CD4-positive, alpha-beta T cell (primary cell): ENCODE data around the gene NUP210. TPM values are rescaled to one million over a fixed set of nuclear protein-coding genes. Genes with fewer than 3 reads are reported as not detected.
"Not testable (repeated sequence)": the region's sequence is repeated elsewhere in the genome, so short reads cannot be mapped to it uniquely, and the experiment has no call there.

ENCODE experiments used
- ATAC-seq: fragments of 200-7000 bp; cut with Tn5 transposase; one replicate; pipeline ENCODE4 v1.10.0; 2022; ENCODE audit warnings: mild to moderate bottlenecking; ENCODE audit not compliant: poor library complexity
- CTCF ChIA-PET: fragments of 350-600 bp; sonication (Branson Sonifier 250); formaldehyde crosslinking; loops from one replicate; lab custom pipeline; 2021; ENCODE audit warnings: antibody characterized with exemption, inconsistent platforms; lab: Charles Lee
- POLR2A ChIA-PET: fragments of 350-600 bp; sonication (Branson Sonifier 250); formaldehyde crosslinking; loops from one replicate; lab custom pipeline; 2021; ENCODE audit warnings: antibody characterized with exemption, inconsistent platforms; lab: Charles Lee
- DNase-seq, 14 experiments: peaks; one replicate each; pipeline ENCODE4 v3.0.0-alpha.2; 2013 to 2020; ENCODE audit warnings: mixed read lengths in 2 of 14
- H3K27ac ChIP-seq, 2 donors: one replicate each; pipeline versions ENCODE4 v1.5.1 to v1.7.0; 2013; ENCODE audit warnings: low read length in 2 of 2, low read depth in 1 of 2, mild to moderate bottlenecking in 1 of 2
- H3K27me3 ChIP-seq, 2 experiments: 1 replicate in 1 of 2; 2 replicates in 1 of 2; pipeline versions ENCODE4 v1.6.1 to v1.7.0; 2013; ENCODE audit warnings: low read length in 2 of 2, control low read depth in 1 of 2, mild to moderate bottlenecking in 1 of 2, moderate library complexity in 1 of 2; ENCODE audit not compliant: insufficient read depth in 2 of 2, control insufficient read depth in 1 of 2
- H3K36me3 ChIP-seq: one replicate; pipeline ENCODE4 v1.6.1; 2013; ENCODE audit warnings: low read length, control low read depth; ENCODE audit not compliant: insufficient read depth
- H3K4me1 ChIP-seq: one replicate; pipeline ENCODE4 v1.6.1; 2013; ENCODE audit warnings: low read length, control low read depth; ENCODE audit not compliant: insufficient read depth
- H3K4me3 ChIP-seq: one replicate; pipeline ENCODE4 v1.5.1; 2013; ENCODE audit warnings: mild to moderate bottlenecking, low read length, moderate library complexity
- H3K9me3 ChIP-seq, 2 experiments: 1 replicate in 1 of 2; 2 replicates in 1 of 2; pipeline versions ENCODE4 v1.6.1 to v1.7.0; 2013; ENCODE audit warnings: low read length in 2 of 2, mild to moderate bottlenecking in 2 of 2, control low read depth in 1 of 2, moderate library complexity in 1 of 2; ENCODE audit not compliant: control insufficient read depth in 1 of 2, insufficient read depth in 1 of 2
- H3K27ac Mint-ChIP-seq: one replicate; pipeline ENCODE4 v1.8.0; 2020; ENCODE audit warnings: mixed read lengths
- H3K27me3 Mint-ChIP-seq: one replicate; pipeline ENCODE4 v1.8.0; 2021; ENCODE audit warnings: mixed read lengths
- H3K36me3 Mint-ChIP-seq: one replicate; pipeline ENCODE4 v1.8.0; 2021; ENCODE audit warnings: low read depth, mixed read lengths
- H3K4me1 Mint-ChIP-seq: one replicate; pipeline ENCODE4 v1.8.0; 2021; ENCODE audit warnings: low read depth, mixed read lengths
- H3K4me3 Mint-ChIP-seq: one replicate; pipeline ENCODE4 v1.8.0; 2020; ENCODE audit warnings: mild to moderate bottlenecking, mixed read lengths
- H3K9me3 Mint-ChIP-seq: one replicate; pipeline ENCODE4 v1.8.0; 2020; ENCODE audit warnings: mixed read lengths
- intact Hi-C, 2 experiments: fragments of 100-400 bp; cut with DNase I in 1 of 2; cut with micrococcal nuclease in 1 of 2; formaldehyde crosslinking; loops; one replicate each; pipeline versions ENCODE4 v1.15.1 to v1.9.0; 2023 to 2025; cut with DNase I, micrococcal nuclease
- total RNA-seq, 174 experiments: library from RNA in 2 of 174; stranded (reverse) in 2 of 174; gene quantifications; one replicate each; pipeline ENCODE4 v1.2.3 and lab custom pipeline; 2021 to 2026
- TF ChIP-seq, protein P1 (sequence below): fragments of 200-600 bp; IDR thresholded peaks from one replicate; pipeline ENCODE4 v1.8.0; 2022; ENCODE audit warnings: antibody characterized with exemption, mild to moderate bottlenecking

NUP210 gene
- total RNA-seq, 2 experiments from 2014 or later: 82.0 to 83.5 TPM

GRCh38 chr3:13433912-13434311 is 13.8 kb upstream of the NUP210 start:
- H3K27me3 ChIP-seq: no peaks in the 10 kb centered on the region
- intact Hi-C loops: no loop called here
- no peak overlapping the region for H3K4me3 ChIP-seq
- TF ChIP-seq, protein P1, sequence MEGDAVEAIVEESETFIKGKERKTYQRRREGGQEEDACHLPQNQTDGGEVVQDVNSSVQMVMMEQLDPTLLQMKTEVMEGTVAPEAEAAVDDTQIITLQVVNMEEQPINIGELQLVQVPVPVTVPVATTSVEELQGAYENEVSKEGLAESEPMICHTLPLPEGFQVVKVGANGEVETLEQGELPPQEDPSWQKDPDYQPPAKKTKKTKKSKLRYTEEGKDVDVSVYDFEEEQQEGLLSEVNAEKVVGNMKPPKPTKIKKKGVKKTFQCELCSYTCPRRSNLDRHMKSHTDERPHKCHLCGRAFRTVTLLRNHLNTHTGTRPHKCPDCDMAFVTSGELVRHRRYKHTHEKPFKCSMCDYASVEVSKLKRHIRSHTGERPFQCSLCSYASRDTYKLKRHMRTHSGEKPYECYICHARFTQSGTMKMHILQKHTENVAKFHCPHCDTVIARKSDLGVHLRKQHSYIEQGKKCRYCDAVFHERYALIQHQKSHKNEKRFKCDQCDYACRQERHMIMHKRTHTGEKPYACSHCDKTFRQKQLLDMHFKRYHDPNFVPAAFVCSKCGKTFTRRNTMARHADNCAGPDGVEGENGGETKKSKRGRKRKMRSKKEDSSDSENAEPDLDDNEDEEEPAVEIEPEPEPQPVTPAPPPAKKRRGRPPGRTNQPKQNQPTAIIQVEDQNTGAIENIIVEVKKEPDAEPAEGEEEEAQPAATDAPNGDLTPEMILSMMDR: no peak
- Mint-ChIP-seq H3K9me3 (no peaks in the 10 kb centered on the region), H3K4me1 (peaks cover 6% of the 10 kb centered on the region), H3K4me3 (no peak overlapping the region), H3K27me3 (no peaks in the 10 kb centered on the region), H3K36me3 (no peaks in the 10 kb centered on the region), H3K27ac (no peak overlapping the region)
- H3K27ac ChIP-seq: no peak overlapping the region
- DNase-seq: no peak
- no peaks in the 10 kb centered on the region for H3K9me3 ChIP-seq
- ChIA-PET CTCF (no interaction called here), POLR2A (no interaction called here)
- peaks cover 8% of the 10 kb centered on the region for H3K4me1 ChIP-seq
- no peak for ATAC-seq
- no peaks in the 10 kb centered on the region for H3K36me3 ChIP-seq

DNA sequence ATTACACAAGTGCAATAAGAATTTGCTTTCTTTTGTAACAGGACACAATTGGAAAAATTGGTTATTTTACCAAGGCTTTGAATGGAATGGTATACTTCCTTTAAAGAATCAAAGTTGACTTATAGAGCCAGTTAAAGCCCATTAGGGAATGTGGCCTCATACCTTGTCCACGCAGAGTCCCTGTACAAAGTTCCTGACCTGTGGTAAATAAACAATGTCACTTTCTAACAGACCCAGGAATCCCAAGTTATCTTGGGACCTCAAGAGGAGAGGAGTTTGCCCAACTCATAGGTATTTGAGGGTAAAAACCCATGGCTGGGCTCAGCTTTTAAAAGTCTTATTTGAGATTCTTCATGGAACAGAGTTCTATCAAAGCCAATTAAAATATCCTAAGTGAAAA is 12.0 kb upstream of the NUP210 start:
- TF ChIP-seq, protein P1: no peak
- Mint-ChIP-seq H3K4me1 (peaks cover 17% of the 10 kb centered on the region), H3K4me3 (no peak overlapping the region), H3K9me3 (no peaks in the 10 kb centered on the region), H3K27ac (no peak overlapping the region), H3K27me3 (no peaks in the 10 kb centered on the region), H3K36me3 (no peaks in the 10 kb centered on the region)
- Histone ChIP-seq H3K4me1 (peaks cover 25% of the 10 kb centered on the region), H3K27me3 (no peaks in the 10 kb centered on the region), H3K9me3 (no peaks in the 10 kb centered on the region), H3K27ac (no peak overlapping the region), H3K4me3 (no peak overlapping the region), H3K36me3 (no peaks in the 10 kb centered on the region)
- DNase-seq (no peak), ATAC-seq (no peak)
- POLR2A ChIA-PET: no interaction called here
- intact Hi-C loops: no loop called here
- CTCF ChIA-PET: no interaction called here

DNA sequence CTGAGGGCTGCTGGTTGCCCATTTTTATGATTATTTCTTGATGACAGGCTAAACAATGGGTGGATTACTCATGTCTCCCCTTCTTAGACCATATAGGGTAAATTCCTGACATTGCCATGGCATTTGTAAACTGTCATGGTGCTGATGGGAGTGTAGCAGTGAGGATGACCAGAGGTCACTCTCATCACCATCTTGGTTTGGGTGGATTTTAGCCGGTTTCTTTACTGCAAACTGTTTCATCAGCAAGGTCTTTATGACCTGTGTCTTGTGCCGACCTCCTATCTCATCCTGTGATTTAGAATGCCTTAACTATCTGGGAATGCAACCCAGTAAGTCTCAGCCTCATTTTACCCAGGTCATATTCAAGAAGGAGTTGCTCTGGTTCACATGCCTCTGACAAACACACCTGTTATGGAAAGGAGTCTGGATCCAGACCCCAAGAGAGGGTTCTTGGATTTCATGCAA is 10.3 kb upstream of the NUP210 start:
- H3K27ac ChIP-seq, intact Hi-C loops, H3K9me3 ChIP-seq, H3K4me3 ChIP-seq, H3K27ac Mint-ChIP-seq, DNase-seq, H3K27me3 Mint-ChIP-seq, H3K36me3 Mint-ChIP-seq, H3K27me3 ChIP-seq, CTCF ChIA-PET, H3K4me3 Mint-ChIP-seq, H3K9me3 Mint-ChIP-seq, H3K36me3 ChIP-seq, ATAC-seq: not testable (repeated sequence)
- peaks cover 38% of the 10 kb centered on the region for H3K4me1 ChIP-seq
- H3K4me1 Mint-ChIP-seq: peaks cover 23% of the 10 kb centered on the region
- POLR2A ChIA-PET: interaction anchor here (4.6 kb wide), 1 partner anchor 12 kb away, joined by 62 read pairs; the partner anchor contains the start of gene NUP210
